ENCODE data around the gene C19orf33. TPM values are rescaled to one million over a fixed set of nuclear protein-coding genes. Genes with fewer than 3 reads are reported as not detected.

C19orf33 gene
- total RNA-seq, 2 experiments from 2014 or later: not detected

GRCh38 chr19:38319421-38320258, 15.6 kb downstream of the C19orf33 start, which contains the start of gene KCNK6:
Gene KCNK6 (plus strand): TSS chr19:38319845. CDS start chr19:38319951, 106 bp downstream.
- Mint-ChIP-seq H3K27me3 (no peaks in the 10 kb centered on the region), H3K4me3 (peak within 1 kb of the TSS; percentile 82), H3K4me1 (peaks cover 55% of the 10 kb centered on the region), H3K9me3 (no peaks in the 10 kb centered on the region), H3K27ac (peak within 1 kb of the TSS; percentile 75), H3K36me3 (ENCODE audit: low read depth) (peaks cover 7% of the 10 kb centered on the region)
- POLR2A ChIA-PET: interaction anchor here (1.0 kb wide), 1 partner anchor 11 kb away, joined by 4 read pairs; no protein-coding TSS in a partner anchor
- peak; percentile 55 for DNase-seq
- CTCF ChIA-PET: interaction anchor here (1.0 to 3.7 kb wide), 6 partner anchors 9 to 159 kb away, joined by 3 to 10 read pairs (median 6); partner anchors contain the start of genes CATSPERG and FAM98C

GRCh38 chr19:38320969-38321339, 16.9 kb downstream of the C19orf33 start:
- Mint-ChIP-seq H3K4me3 (peak overlapping the region; percentile 82), H3K36me3 (ENCODE audit: low read depth) (peaks cover 12% of the 10 kb centered on the region), H3K4me1 (peaks cover 50% of the 10 kb centered on the region), H3K27ac (peak overlapping the region; percentile 50), H3K27me3 (no peaks in the 10 kb centered on the region), H3K9me3 (no peaks in the 10 kb centered on the region)
- POLR2A ChIA-PET: no interaction called here
- CTCF ChIA-PET: interaction anchor here (0.5 to 3.7 kb wide), 5 partner anchors 10 to 82 kb away, joined by 5 to 10 read pairs (median 7); partner anchors contain the start of genes CATSPERG and FAM98C
- no peak for DNase-seq

- Mint-ChIP-seq H3K9me3 (no peaks in the 10 kb centered on the region), H3K4me1 (peaks cover 45% of the 10 kb centered on the region), H3K36me3 (ENCODE audit: low read depth) (peaks cover 12% of the 10 kb centered on the region), H3K27ac (no peak overlapping the region), H3K4me3 (peak overlapping the region; percentile 6), H3K27me3 (no peaks in the 10 kb centered on the region)
- POLR2A ChIA-PET: no interaction called here
- CTCF ChIA-PET: interaction anchor here (0.5 to 1.8 kb wide), 3 partner anchors 9 to 78 kb away, joined by 4 to 7 read pairs (median 5); no protein-coding TSS in a partner anchor
- no peak for DNase-seq
These were observed 17.7 kb downstream of the C19orf33 start for GRCh38 chr19:38321646-38322196.

GRCh38 chr19:38323291-38323690, 19.2 kb downstream of the C19orf33 start:
- no peaks in the 10 kb centered on the region for H3K9me3 Mint-ChIP-seq
- no peak for DNase-seq
- H3K36me3 Mint-ChIP-seq (ENCODE audit: low read depth): peaks cover 18% of the 10 kb centered on the region
- ChIA-PET POLR2A (no interaction called here), CTCF (no interaction called here)
- peaks cover 33% of the 10 kb centered on the region for H3K4me1 Mint-ChIP-seq
- no peaks in the 10 kb centered on the region for H3K27me3 Mint-ChIP-seq
- H3K27ac Mint-ChIP-seq: no peak overlapping the region
- H3K4me3 Mint-ChIP-seq: no peak overlapping the region

- H3K27ac Mint-ChIP-seq: no peak overlapping the region
- ChIA-PET POLR2A (no interaction called here), CTCF (no interaction called here)
- H3K9me3 Mint-ChIP-seq: no peaks in the 10 kb centered on the region
- peaks cover 18% of the 10 kb centered on the region for H3K36me3 Mint-ChIP-seq (ENCODE audit: low read depth)
- H3K4me3 Mint-ChIP-seq: no peak overlapping the region
- no peak for DNase-seq
- H3K4me1 Mint-ChIP-seq: peaks cover 22% of the 10 kb centered on the region
- no peaks in the 10 kb centered on the region for H3K27me3 Mint-ChIP-seq
These were observed 20.4 kb downstream of the C19orf33 start for GRCh38 chr19:38324431-38324830.

- ChIA-PET POLR2A (no interaction called here), CTCF (no interaction called here)
- no peak overlapping the region for H3K27ac Mint-ChIP-seq
- no peaks in the 10 kb centered on the region for H3K27me3 Mint-ChIP-seq
- peaks cover 16% of the 10 kb centered on the region for H3K36me3 Mint-ChIP-seq (ENCODE audit: low read depth)
- no peak for DNase-seq
- peaks cover 8% of the 10 kb centered on the region for H3K4me1 Mint-ChIP-seq
- no peak overlapping the region for H3K4me3 Mint-ChIP-seq
- no peaks in the 10 kb centered on the region for H3K9me3 Mint-ChIP-seq
These were observed 22.5 kb downstream of the C19orf33 start for GRCh38 chr19:38326591-38326990.

GRCh38 chr19:38329651-38330050, 25.6 kb downstream of the C19orf33 start:
- Mint-ChIP-seq H3K4me1 (no peaks in the 10 kb centered on the region), H3K9me3 (no peaks in the 10 kb centered on the region), H3K27ac (no peak overlapping the region), H3K36me3 (ENCODE audit: low read depth) (peaks cover 13% of the 10 kb centered on the region), H3K4me3 (no peak overlapping the region), H3K27me3 (no peaks in the 10 kb centered on the region)
- POLR2A ChIA-PET: no interaction called here
- CTCF ChIA-PET: interaction anchor here (0.6 to 1.6 kb wide), 4 partner anchors 17 to 164 kb away, joined by 3 to 5 read pairs (median 4); partner anchors contain the start of gene GGN
- no peak for DNase-seq

GRCh38 chr19:38331728-38332127, 27.7 kb downstream of the C19orf33 start:
- ChIA-PET POLR2A (no interaction called here), CTCF (no interaction called here)
- no peak for DNase-seq
- H3K4me1 Mint-ChIP-seq: peaks cover 6% of the 10 kb centered on the region
- no peak overlapping the region for H3K4me3 Mint-ChIP-seq
- H3K9me3 Mint-ChIP-seq: no peaks in the 10 kb centered on the region
- no peaks in the 10 kb centered on the region for H3K27me3 Mint-ChIP-seq
- H3K27ac Mint-ChIP-seq: no peak overlapping the region
- peaks cover 8% of the 10 kb centered on the region for H3K36me3 Mint-ChIP-seq (ENCODE audit: low read depth)

- CTCF ChIA-PET: interaction anchor here (1.0 to 2.1 kb wide), 4 partner anchors 11 to 91 kb away, joined by 3 to 7 read pairs (median 4); partner anchors contain the start of gene KCNK6
- H3K27ac Mint-ChIP-seq: no peak overlapping the region
- peaks cover 15% of the 10 kb centered on the region for H3K4me1 Mint-ChIP-seq
- H3K36me3 Mint-ChIP-seq (ENCODE audit: low read depth): peaks cover 2% of the 10 kb centered on the region
- DNase-seq: no peak
- H3K27me3 Mint-ChIP-seq: no peaks in the 10 kb centered on the region
- POLR2A ChIA-PET: no interaction called here
- no peaks in the 10 kb centered on the region for H3K9me3 Mint-ChIP-seq
- H3K4me3 Mint-ChIP-seq: no peak overlapping the region
These were observed 29.2 kb downstream of the C19orf33 start for GRCh38 chr19:38333245-38333644.

- H3K4me3 Mint-ChIP-seq: peak overlapping the region; percentile 88
- peaks cover 20% of the 10 kb centered on the region for H3K4me1 Mint-ChIP-seq
- H3K27me3 Mint-ChIP-seq: no peaks in the 10 kb centered on the region
- peak; percentile 97 for DNase-seq
- peak overlapping the region; percentile 97 for H3K27ac Mint-ChIP-seq
- POLR2A ChIA-PET: interaction anchor here (0.6 kb wide), 1 partner anchor 118 kb away, joined by 4 read pairs; no protein-coding TSS in a partner anchor
- no peaks in the 10 kb centered on the region for H3K36me3 Mint-ChIP-seq (ENCODE audit: low read depth)
- CTCF ChIA-PET: interaction anchor here (0.7 to 2.5 kb wide), 13 partner anchors 11 to 199 kb away, joined by 3 to 10 read pairs (median 4); partner anchors contain the start of genes GGN, KCNK6 and PSMD8
- no peaks in the 10 kb centered on the region for H3K9me3 Mint-ChIP-seq
These were observed 32.0 kb downstream of the C19orf33 start for GRCh38 chr19:38335949-38336637.

- Mint-ChIP-seq H3K4me3 (peak overlapping the region; percentile 88), H3K27me3 (no peaks in the 10 kb centered on the region), H3K36me3 (ENCODE audit: low read depth) (no peaks in the 10 kb centered on the region), H3K4me1 (peaks cover 20% of the 10 kb centered on the region), H3K9me3 (no peaks in the 10 kb centered on the region), H3K27ac (peak overlapping the region; percentile 97)
- ChIA-PET POLR2A (no interaction called here), CTCF (interaction anchor here (0.9 to 1.0 kb wide), 5 partner anchors 10 to 93 kb away, joined by 3 to 7 read pairs (median 4); partner anchors contain the start of gene PSMD8)
- DNase-seq: peak; percentile 96
These were observed 32.7 kb downstream of the C19orf33 start for GRCh38 chr19:38336638-38337359.

- no peaks in the 10 kb centered on the region for H3K36me3 Mint-ChIP-seq (ENCODE audit: low read depth)
- CTCF ChIA-PET: interaction anchor here (1.0 kb wide), 1 partner anchor 37 kb away, joined by 3 read pairs; the partner anchor contains the start of gene PSMD8
- DNase-seq: peak; percentile 14
- H3K27ac Mint-ChIP-seq: peak overlapping the region; percentile 97
- POLR2A ChIA-PET: no interaction called here
- H3K9me3 Mint-ChIP-seq: no peaks in the 10 kb centered on the region
- peaks cover 20% of the 10 kb centered on the region for H3K4me1 Mint-ChIP-seq
- H3K27me3 Mint-ChIP-seq: no peaks in the 10 kb centered on the region
- H3K4me3 Mint-ChIP-seq: peak overlapping the region; percentile 88
These were observed 33.3 kb downstream of the C19orf33 start for GRCh38 chr19:38337360-38337653.
